Measurements from ENCODE around the gene TRIM24.

Gene TRIM24

DNA sequence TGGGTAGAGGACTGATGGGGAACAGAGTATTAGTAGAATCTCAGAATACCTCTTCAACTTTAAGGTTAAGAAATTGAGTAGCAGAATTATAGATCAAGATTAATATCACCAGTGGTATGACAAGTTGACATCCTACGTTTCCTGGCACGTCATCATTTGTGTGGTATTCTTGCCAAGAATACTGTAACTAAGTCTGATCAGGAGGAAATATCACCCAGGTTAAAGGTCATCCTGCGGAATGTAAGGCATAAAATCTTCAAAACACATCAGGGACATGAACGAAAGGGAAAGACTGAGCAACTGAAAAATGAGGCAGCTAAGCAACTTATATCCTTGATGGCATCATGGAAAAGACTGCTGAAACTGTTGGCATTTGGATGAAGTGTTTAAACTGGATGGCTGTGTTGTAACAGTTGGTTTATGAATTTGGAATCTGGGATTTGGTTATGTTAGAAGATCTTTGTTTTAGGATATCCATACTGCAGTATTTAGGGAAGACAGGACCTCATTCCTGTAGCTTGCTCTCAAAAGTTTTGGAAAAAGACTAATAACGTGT, 86.1 kb downstream of the TRIM24 start:
- Histone ChIP-seq H3K9me3 (ENCODE audit: insufficient read depth, low read length) (no peaks in the 10 kb centered on the region), H3K27me3 (ENCODE audit: insufficient read depth, insufficient read length) (no peaks in the 10 kb centered on the region), H3K4me3 (ENCODE audit: insufficient read length, low read depth) (no peak overlapping the region), H3K4me1 (ENCODE audit: insufficient read depth, insufficient read length) (no peaks in the 10 kb centered on the region), H3K36me3 (ENCODE audit: insufficient read depth, insufficient read length, low read length) (peaks cover 48% of the 10 kb centered on the region), H3K9ac (ENCODE audit: insufficient read length, low read depth) (no peak overlapping the region)
- TF ChIP-seq YY1 (IDR thresholded peaks at IDR 0.05; ENCODE audit: insufficient read depth, insufficient read length), result no peak
- TF ChIP-seq SUZ12 (IDR thresholded peaks at IDR 0.05; ENCODE audit: extremely low read depth, insufficient read depth, insufficient read length), result no peak
- no peak for TF ChIP-seq ZNF274 (IDR thresholded peaks at IDR 0.05; ENCODE audit: low read depth, low read length)
- DNase-seq (ENCODE audit: low read depth, low spot score), result no peak

DNA sequence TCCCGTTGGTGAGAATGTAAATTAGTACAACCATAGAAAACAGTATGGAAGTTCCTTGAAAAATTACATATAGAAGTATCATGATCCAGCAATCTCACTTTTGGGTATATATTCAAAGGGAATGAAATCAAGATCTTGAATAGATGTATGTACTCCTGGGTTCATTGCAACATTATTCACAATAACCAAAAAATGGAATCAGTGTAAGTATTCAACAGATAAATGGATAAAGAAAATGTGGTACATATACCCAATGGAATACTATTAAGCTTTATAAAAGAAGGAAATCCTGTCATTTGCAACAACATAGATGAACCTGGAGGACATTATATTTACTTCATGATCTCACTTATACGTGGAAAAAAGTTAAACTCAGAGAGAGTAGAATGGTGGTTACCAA, 86.8 kb downstream of the TRIM24 start:
- Histone ChIP-seq H3K9ac (ENCODE audit: insufficient read length, low read depth) (no peak overlapping the region), H3K27me3 (ENCODE audit: insufficient read depth, insufficient read length) (no peaks in the 10 kb centered on the region), H3K4me3 (ENCODE audit: insufficient read length, low read depth) (no peak overlapping the region), H3K4me1 (ENCODE audit: insufficient read depth, insufficient read length) (no peaks in the 10 kb centered on the region), H3K9me3 (ENCODE audit: insufficient read depth, low read length) (no peaks in the 10 kb centered on the region), H3K36me3 (ENCODE audit: insufficient read depth, insufficient read length, low read length) (peaks cover 48% of the 10 kb centered on the region)
- no peak for DNase-seq (ENCODE audit: low read depth, low spot score)
- TF ChIP-seq SUZ12 (IDR thresholded peaks at IDR 0.05; ENCODE audit: extremely low read depth, insufficient read depth, insufficient read length), result no peak

DNA sequence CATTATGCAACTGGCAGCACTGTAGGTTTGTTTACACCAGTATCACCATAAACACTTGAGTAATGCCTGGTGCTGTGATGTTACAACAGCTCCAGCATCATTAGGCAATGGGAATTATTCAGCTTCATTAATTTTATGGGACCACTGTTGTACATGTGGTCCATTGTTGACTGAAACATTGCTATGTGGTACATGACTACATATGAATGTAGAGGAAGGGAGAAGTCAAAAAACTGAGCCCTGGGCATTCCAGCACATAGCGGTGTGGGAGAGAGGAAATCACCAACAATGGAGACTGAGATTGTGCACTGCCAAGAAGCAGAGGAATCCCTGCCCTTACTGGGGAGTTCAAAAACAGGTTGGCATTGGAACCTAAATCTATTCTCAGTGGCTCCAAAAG, 89.0 kb downstream of the TRIM24 start:
- Histone ChIP-seq H3K9me3 (ENCODE audit: insufficient read depth, low read length) (no peaks in the 10 kb centered on the region), H3K4me3 (ENCODE audit: insufficient read length, low read depth) (no peak overlapping the region), H3K27me3 (ENCODE audit: insufficient read depth, insufficient read length) (no peaks in the 10 kb centered on the region), H3K36me3 (ENCODE audit: insufficient read depth, insufficient read length, low read length) (peaks cover 60% of the 10 kb centered on the region), H3K9ac (ENCODE audit: insufficient read length, low read depth) (no peak overlapping the region), H3K4me1 (ENCODE audit: insufficient read depth, insufficient read length) (no peaks in the 10 kb centered on the region)
- no peak for TF ChIP-seq ZNF274 (IDR thresholded peaks at IDR 0.05; ENCODE audit: low read depth, low read length)
- TF ChIP-seq SUZ12 (IDR thresholded peaks at IDR 0.05; ENCODE audit: extremely low read depth, insufficient read depth, insufficient read length), result no peak
- DNase-seq (ENCODE audit: low read depth, low spot score), result no peak

DNA sequence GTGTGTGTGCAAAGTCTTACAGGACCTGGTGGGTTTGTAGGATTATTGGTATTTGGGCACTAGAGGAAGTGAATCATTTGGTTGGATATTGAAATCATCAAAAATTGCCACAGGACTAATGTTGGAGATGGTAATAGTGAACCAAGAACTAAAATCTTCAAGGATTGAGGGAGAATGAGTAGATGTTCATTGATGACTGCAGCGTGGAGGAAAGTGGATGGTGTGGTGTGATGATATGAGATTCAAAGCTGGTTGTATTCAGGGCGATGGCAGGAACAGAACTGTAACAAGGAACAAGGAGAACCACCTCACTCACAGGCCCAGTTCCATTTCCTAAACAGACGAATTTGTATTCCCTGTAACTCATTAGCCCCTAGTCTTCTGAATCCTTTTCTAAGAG, 90.3 kb downstream of the TRIM24 start:
- TF ChIP-seq SUZ12 (IDR thresholded peaks at IDR 0.05; ENCODE audit: extremely low read depth, insufficient read depth, insufficient read length), result no peak
- TF ChIP-seq ZNF274 (IDR thresholded peaks at IDR 0.05; ENCODE audit: low read depth, low read length), result no peak
- TF ChIP-seq YY1 (IDR thresholded peaks at IDR 0.05; ENCODE audit: insufficient read depth, insufficient read length), result no peak
- H3K9ac ChIP-seq (ENCODE audit: insufficient read length, low read depth), result no peak overlapping the region
- H3K4me1 ChIP-seq (ENCODE audit: insufficient read depth, insufficient read length), result no peaks in the 10 kb centered on the region
- DNase-seq (ENCODE audit: low read depth, low spot score), result no peak
- H3K9me3 ChIP-seq (ENCODE audit: insufficient read depth, low read length), result peaks cover 10% of the 10 kb centered on the region; the same call in 1 of the 2 replicates
- no peaks in the 10 kb centered on the region for H3K27me3 ChIP-seq (ENCODE audit: insufficient read depth, insufficient read length)
- peaks cover 68% of the 10 kb centered on the region for H3K36me3 ChIP-seq (ENCODE audit: insufficient read depth, insufficient read length, low read length)
- H3K4me3 ChIP-seq (ENCODE audit: insufficient read length, low read depth), result no peak overlapping the region

DNA sequence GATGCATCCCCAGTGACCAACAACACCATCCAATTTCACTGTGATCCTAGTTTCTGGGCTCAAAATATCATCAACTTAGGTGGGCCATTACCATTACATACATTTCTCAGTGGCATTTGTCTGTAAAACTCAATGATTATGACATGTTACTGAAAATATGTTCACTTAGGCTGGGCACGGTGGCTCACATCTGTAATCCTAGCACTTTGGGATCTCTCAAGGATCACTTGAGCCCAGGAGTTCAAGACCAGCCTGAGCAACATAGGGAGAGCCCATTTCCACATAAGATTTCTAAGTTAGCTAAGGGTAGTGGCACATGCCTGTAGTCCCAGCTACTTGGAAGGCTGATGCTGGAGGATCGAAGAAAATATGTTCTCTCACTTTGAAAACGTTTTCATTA, 91.0 kb downstream of the TRIM24 start:
- TF ChIP-seq SUZ12 (IDR thresholded peaks at IDR 0.05; ENCODE audit: extremely low read depth, insufficient read depth, insufficient read length), result no peak
- no peak for TF ChIP-seq ZNF274 (IDR thresholded peaks at IDR 0.05; ENCODE audit: low read depth, low read length)
- no peak for TF ChIP-seq YY1 (IDR thresholded peaks at IDR 0.05; ENCODE audit: insufficient read depth, insufficient read length)
- peaks cover 17% of the 10 kb centered on the region for H3K9me3 ChIP-seq (ENCODE audit: insufficient read depth, low read length)
- peaks cover 67% of the 10 kb centered on the region for H3K36me3 ChIP-seq (ENCODE audit: insufficient read depth, insufficient read length, low read length)
- H3K27me3 ChIP-seq (ENCODE audit: insufficient read depth, insufficient read length), result no peaks in the 10 kb centered on the region
- H3K9ac ChIP-seq (ENCODE audit: insufficient read length, low read depth), result no peak overlapping the region
- no peak for DNase-seq (ENCODE audit: low read depth, low spot score)
- H3K4me1 ChIP-seq (ENCODE audit: insufficient read depth, insufficient read length), result no peaks in the 10 kb centered on the region
- H3K4me3 ChIP-seq (ENCODE audit: insufficient read length, low read depth), result no peak overlapping the region

DNA sequence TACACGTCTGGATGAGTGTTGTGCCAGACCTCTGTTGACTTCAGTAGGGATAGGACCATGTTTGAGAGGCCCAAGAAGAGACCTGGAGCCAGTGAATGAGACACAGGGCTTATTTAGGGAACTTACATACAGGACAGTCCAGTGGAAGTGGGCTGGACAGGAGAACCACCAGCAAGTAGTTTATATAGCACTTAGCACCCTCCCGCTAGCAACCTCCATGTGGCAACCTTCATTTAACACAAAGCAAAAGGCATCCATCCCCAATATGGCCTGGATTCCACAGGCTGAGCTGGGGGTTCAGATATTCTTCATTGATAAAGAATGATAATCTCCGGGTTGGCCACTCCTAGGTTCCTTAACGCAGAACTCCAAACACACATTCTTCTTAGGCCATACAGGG, 93.7 kb downstream of the TRIM24 start:
- TF ChIP-seq ZNF274 (IDR thresholded peaks at IDR 0.05; ENCODE audit: low read depth, low read length) (no peak), YY1 (IDR thresholded peaks at IDR 0.05; ENCODE audit: insufficient read depth, insufficient read length) (no peak), SUZ12 (IDR thresholded peaks at IDR 0.05; ENCODE audit: extremely low read depth, insufficient read depth, insufficient read length) (no peak)
- Histone ChIP-seq H3K4me1 (ENCODE audit: insufficient read depth, insufficient read length) (no peaks in the 10 kb centered on the region), H3K36me3 (ENCODE audit: insufficient read depth, insufficient read length, low read length) (peaks cover 81% of the 10 kb centered on the region), H3K9ac (ENCODE audit: insufficient read length, low read depth) (no peak overlapping the region), H3K27me3 (ENCODE audit: insufficient read depth, insufficient read length) (no peaks in the 10 kb centered on the region), H3K9me3 (ENCODE audit: insufficient read depth, low read length) (peaks cover 40% of the 10 kb centered on the region), H3K4me3 (ENCODE audit: insufficient read length, low read depth) (no peak overlapping the region)
- DNase-seq (ENCODE audit: low read depth, low spot score), result no peak

DNA sequence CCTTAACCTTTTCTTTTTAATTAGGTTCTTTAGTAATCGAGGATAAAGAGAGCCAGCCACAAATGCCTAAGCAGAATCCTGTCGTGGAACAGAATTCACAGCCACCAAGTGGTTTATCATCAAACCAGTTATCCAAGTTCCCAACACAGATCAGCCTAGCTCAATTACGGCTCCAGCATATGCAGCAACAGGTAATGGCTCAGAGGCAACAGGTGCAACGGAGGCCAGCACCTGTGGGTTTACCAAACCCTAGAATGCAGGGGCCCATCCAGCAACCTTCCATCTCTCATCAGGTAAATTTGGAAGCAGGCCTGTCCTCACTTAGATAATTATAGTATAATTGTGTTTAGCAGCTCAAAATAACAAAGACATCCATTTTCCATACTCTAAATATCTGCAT, 94.6 kb downstream of the TRIM24 start:
- DNase-seq (ENCODE audit: low read depth, low spot score), result no peak
- TF ChIP-seq YY1 (IDR thresholded peaks at IDR 0.05; ENCODE audit: insufficient read depth, insufficient read length) (no peak), SUZ12 (IDR thresholded peaks at IDR 0.05; ENCODE audit: extremely low read depth, insufficient read depth, insufficient read length) (no peak), ZNF274 (IDR thresholded peaks at IDR 0.05; ENCODE audit: low read depth, low read length) (no peak)
- no peaks in the 10 kb centered on the region for H3K4me1 ChIP-seq (ENCODE audit: insufficient read depth, insufficient read length)
- no peak overlapping the region for H3K9ac ChIP-seq (ENCODE audit: insufficient read length, low read depth)
- no peaks in the 10 kb centered on the region for H3K27me3 ChIP-seq (ENCODE audit: insufficient read depth, insufficient read length)
- H3K9me3 ChIP-seq (ENCODE audit: insufficient read depth, low read length), result peaks cover 40% of the 10 kb centered on the region
- no peak overlapping the region for H3K4me3 ChIP-seq (ENCODE audit: insufficient read length, low read depth)
- H3K36me3 ChIP-seq (ENCODE audit: insufficient read depth, insufficient read length, low read length), result peaks cover 90% of the 10 kb centered on the region

DNA sequence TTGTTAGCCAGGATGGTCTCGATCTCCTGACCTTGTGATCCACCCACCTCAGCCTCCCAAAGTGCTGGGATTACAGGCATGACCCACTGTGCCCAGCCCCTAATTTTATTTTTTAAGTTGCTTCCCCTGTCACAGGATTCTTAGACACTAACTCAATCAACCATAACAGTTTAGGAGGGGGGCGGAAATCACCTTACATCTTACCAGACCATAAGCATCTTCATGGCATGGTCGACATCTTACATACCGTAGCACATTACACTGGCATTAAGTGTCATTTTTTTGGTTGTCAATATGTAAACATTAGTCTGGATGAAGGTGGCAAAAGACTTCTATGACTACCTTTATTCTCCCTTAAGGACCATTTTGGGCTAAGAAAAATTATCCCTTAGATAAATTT, 95.6 kb downstream of the TRIM24 start:
- Histone ChIP-seq H3K9me3 (ENCODE audit: insufficient read depth, low read length) (peaks cover 40% of the 10 kb centered on the region), H3K36me3 (ENCODE audit: insufficient read depth, insufficient read length, low read length) (peaks cover 97% of the 10 kb centered on the region), H3K27me3 (ENCODE audit: insufficient read depth, insufficient read length) (no peaks in the 10 kb centered on the region), H3K9ac (ENCODE audit: insufficient read length, low read depth) (no peak overlapping the region), H3K4me3 (ENCODE audit: insufficient read length, low read depth) (no peak overlapping the region), H3K4me1 (ENCODE audit: insufficient read depth, insufficient read length) (no peaks in the 10 kb centered on the region)
- DNase-seq (ENCODE audit: low read depth, low spot score), result no peak
- no peak for TF ChIP-seq SUZ12 (IDR thresholded peaks at IDR 0.05; ENCODE audit: extremely low read depth, insufficient read depth, insufficient read length)
- TF ChIP-seq YY1 (IDR thresholded peaks at IDR 0.05; ENCODE audit: insufficient read depth, insufficient read length), result no peak
- no peak for TF ChIP-seq ZNF274 (IDR thresholded peaks at IDR 0.05; ENCODE audit: low read depth, low read length)

Measured in NT2/D1 (cell line).